ENCODE results near the gene KLF7.

KLF7 gene

DNA sequence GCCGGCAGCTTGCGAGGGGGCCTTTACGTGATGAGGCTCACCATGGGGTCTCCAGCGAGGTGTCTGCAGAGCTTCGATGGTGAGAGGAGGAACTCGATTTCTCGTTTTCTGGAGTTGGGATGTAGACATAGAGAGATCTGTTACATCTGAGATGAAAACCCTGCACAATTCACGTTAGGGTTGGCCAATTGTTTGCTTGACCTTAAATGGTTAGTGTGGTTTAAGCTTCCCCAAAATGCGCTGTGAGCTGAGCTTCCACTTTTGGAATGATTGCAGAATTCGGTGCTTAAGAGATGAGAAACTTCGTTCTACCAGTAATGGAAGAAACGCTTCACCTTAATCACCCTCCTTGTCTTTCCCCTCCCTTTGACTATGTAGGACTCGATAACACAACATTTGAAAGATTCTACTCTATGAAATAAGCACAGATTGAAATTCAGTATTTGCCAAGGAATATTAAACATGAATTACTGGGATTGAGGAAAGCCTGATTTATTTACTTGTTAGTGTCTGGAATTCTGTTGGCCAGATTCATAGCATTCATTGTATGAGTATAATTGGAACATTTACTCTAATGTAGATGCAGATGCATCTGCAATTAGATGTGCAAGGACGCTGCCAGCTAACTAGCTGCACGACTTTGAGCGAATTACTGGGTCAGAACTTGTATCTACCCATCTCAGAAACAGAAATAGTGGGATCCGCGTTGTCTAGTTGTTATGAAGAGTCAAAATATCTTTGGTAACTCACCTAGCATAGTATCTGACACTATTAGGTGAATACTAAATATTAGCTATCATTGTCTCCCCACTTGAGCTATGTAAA lies 1.6 kb upstream of the KLF7 start:
- no peak for DNase-seq (ENCODE audit: low read depth in 2 of 2, low spot score in 1 of 2)

DNA sequence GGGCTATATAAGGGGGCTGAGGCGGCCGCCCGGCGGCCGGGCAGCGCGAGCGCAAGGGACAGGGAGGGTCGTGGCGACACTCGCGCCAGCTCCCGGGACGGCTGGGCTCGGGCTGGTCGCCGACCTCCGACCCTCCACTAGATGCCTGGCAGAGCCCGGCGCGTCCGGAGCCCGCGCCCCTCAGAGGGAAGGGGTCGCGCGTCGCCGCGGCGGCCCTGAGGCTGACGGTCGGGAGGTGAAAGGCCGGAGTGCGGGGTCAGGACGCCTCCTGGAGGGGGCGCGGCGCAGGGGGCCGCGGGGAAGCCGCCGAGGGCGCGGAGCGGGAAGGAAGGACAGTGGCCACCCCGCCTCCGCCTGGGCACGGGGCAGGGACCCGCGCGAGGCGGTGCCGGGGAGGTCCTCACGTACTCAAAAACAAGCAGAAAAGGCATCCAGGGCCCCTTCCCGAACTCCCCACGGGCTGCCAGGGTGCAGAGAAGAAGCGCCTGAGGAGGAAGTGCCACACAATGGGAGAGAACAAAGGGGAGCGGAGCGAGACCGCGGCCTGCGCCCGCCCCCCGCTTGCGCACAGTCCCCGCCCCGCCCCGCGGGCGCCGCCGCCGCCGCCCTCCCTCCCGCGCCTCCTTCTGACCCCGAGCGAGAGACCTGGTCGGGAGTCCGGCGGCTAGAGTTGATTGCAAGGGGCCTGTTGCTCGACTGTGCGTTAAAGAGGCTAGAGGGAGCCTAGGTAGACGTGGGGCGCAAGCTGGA lies 776 bp upstream of the KLF7 start:
- peak in 1 of 2 donors; percentile 49 for DNase-seq (ENCODE audit: low read depth in 2 of 2, low spot score in 1 of 2)

DNA sequence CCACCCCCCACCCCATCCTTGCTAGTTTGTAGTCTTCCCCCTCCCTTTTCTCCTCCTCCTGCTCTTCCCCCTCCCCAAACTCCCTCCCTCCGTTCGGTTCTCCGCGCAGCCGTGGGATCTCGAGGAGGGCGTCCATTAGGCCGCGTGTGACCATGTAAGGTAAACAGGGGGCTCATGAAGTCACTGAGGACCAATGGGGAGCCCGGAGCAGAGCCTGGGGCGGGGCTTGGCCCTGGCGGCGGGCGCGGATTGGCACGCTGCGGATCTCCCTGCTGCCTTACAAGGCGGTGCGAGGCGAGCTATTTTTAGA lies 246 bp upstream of the KLF7 start:
- peak; percentile 78 to 93 for DNase-seq (ENCODE audit: low read depth in 2 of 2, low spot score in 1 of 2)

DNA sequence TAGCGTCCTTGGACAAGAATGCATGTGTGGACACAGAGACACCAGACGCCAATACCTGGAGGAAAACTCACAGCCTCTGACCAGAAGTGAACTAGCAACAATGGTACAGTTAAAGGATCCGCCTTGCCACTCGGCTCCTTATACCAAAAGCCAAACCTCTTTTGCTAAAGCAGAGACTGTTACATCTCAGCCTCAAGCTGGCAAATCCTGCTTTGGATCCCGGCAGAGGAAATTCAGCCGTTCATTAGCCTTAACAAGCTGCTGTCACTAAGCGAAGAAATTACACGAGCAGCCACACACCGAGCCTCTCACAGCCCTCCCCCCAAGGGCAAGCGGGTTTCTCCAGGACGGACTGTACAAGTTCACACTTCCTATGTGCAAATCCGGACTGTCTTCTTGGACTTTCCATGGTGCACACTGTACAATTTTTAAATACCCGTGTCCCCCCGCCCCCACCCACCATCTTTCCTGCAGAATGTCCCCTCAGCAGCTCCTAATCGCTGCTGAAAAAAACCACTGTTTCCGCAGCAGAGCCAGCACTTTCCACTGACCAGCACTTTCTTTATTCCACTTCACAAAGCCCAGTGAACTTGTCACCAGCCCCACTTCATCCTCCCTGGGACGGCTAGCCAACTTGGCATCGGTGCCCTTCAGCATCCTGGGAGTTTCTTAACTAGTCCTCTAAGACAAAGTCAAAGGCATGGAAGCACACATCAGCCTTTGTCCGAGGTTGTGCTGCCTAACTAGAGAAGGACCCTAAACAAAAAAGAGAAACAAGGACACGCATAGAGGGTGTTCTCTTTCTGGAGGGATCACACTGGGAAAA lies 1.5 kb downstream of the KLF7 start:
- no peak for DNase-seq (ENCODE audit: low read depth in 2 of 2, low spot score in 1 of 2)

DNA sequence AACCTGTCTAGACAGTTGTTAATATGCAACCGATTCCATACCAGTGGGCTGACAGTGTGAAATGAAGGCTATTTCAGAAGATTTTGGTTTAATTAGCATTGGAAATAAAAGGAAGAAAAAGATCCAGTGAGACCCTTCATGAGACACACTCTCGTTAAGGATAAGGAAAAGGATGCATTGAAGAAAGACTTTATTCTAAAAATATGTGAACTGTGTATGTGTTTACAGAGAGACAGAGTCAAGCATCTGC lies 2.1 kb downstream of the KLF7 start:
- no peak for DNase-seq (ENCODE audit: low read depth in 2 of 2, low spot score in 1 of 2)

DNA sequence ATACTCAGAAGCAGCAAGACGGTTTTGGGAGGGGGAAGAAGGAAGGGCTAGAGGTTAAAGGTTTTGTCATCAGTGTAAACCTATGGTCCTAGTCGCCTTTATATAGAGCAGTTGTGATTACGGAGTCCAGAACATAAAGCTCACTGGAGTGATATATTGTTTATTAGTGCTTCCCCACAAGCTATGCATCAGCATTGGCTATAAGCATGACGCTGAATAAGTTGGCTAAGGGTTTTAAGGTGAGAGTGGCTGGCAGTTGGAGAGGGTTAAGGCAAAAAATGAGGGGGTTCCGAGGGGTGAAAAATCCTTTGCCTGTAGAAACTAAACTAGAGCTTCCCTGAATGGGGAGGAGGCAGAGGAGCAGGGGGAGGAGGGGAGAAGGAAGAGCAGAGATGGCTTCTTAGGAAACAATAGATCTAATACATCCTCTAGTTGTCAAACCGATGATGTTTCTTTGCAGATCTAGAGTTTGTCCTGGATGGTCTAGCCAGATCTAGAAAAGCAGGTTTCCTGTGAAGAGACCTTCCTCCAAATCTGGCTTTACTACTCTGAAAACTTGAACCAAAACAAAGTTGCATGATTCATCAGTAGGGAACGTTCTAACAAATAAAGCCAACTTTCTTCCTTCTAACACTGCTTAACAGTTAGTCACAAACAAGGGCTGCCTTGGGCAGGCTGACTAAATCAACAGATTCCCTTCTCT lies 2.5 kb downstream of the KLF7 start:
- DNase-seq (ENCODE audit: low read depth in 2 of 2, low spot score in 1 of 2): no peak

DNA sequence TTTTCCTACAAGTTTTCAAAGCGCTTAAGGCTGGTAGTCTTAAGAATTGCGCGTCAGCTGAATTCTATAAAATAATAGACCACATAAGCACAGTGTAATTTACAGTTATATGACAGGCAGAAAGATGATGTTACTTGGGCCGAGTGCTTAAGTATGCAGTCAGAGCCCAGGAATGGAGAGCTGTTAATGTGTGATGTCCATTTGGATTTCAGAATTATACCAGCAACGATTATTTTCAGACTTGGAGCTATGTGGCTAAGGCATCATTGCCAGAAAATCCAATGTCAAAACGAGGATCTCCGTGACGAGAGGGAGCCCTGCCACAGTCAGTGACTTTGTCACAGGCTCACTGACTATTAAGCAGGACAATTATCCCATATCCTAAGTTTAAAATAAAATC lies 3.4 kb downstream of the KLF7 start:
- DNase-seq (ENCODE audit: low read depth in 2 of 2, low spot score in 1 of 2): no peak

DNA sequence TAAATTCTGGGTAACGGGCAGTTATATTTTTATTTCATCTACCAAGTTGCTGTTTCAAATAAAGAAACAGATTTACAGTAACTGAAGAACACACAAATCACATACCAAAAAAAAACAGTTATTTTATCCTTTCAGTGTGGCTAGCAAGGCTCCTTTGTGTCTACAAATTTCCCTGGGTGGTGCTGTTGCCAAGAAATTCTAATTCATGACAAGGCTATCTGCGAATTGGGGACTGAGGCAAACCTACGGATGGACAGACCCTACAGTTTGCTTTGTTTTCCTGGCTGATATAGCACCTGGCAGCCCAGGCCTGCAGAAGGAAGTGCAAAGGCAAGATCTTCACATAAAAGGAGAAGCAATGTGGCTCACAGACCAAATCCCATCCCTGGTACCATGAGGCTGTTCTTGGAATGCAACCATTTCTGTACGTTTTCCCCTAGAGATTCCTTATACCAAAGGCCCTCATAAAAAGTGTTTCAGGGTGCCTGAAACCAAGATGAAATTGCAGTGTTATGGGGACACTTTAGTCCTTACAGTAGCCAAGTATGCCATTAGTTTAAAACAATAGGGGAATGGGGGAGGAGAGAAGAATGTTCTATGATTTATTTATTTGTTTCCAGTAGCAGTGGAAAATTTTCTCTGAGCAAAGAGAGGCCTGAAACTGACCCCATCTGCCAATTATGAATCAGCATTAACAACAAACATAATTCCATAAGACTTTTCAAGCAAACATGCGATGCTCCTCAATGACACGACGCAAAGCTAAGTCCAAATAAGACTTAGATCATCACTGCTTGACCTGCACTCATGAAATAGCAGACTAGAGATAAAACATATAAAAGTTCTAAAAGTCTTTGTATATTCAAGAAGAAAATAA lies 4.3 kb downstream of the KLF7 start:
- no peak for DNase-seq (ENCODE audit: low read depth in 2 of 2, low spot score in 1 of 2)

DNA sequence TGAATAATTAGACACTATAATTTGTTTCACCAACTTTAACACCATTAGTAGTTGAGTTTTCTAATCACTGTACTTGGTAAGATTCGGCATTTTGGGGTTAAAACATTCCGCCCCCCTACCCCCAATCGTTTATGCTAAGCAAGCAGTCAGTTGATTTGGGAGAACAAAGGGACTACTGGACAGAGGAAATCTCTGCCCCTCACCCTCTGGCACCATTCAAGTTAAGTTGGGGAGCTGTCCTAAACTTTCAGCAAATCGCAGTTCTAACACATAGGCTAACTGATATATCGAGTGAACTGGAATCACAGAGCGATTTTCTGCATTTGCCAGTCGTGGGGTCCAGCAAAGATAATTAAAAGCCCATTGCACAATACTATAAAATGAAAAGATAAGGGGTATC lies 5.6 kb downstream of the KLF7 start:
- DNase-seq (ENCODE audit: low read depth in 2 of 2, low spot score in 1 of 2): no peak

DNA sequence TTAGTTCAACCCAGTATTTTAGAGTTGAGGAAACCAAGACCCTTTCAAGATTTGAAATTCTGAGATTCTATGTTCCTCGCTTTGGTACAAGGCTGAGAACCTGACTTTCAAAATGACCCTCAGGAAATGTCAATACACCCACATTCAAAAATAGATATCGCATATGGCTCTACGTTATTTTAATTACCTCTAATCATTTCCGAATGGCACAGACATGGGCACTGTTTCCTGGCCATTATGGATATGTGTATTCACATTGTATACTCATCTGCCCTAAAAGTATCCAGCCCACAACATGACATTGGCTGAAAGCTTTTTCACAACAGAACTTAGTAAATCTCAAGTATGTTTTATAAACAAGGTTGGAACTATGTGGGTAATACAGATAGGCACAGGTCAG lies 6.7 kb downstream of the KLF7 start:
- no peak for DNase-seq (ENCODE audit: low read depth in 2 of 2, low spot score in 1 of 2)

DNA sequence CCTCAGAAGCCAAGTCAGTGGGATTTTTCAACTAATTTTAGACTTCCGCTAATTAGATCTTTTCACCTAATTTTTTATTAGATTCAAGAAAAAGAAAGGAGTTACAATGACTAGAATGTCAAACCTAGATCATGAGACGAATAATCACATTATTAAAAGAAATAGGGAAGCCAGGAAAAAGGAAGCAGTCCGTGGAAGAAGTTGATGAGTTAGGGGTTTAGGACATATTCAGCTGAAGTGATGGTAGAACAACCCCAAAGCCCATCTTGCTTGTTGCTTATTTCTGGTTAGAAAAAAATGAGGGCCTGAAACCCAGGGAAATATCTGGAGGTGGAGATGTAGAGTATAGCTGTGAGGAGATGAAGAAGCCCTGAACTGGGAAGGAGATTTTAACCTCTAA lies 8.0 kb downstream of the KLF7 start:
- no peak for DNase-seq (ENCODE audit: low read depth in 2 of 2, low spot score in 1 of 2)

DNA sequence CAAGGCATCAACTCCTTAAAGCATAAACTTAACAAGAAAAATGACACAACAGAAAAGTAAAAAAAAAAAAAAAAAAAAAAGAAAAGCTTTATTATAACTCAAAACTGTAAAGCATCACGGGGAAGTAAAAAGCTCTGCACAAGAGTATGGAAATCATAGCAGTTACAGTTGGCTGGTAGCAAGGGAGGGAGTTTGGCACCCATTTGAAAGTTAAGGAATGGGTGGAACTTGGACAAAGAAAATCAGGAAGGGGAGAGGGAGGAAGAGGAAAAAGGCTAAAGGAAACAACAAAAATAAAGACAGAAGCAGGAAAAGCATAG lies 8.6 kb downstream of the KLF7 start:
- DNase-seq (ENCODE audit: low read depth in 2 of 2, low spot score in 1 of 2): no peak

DNA sequence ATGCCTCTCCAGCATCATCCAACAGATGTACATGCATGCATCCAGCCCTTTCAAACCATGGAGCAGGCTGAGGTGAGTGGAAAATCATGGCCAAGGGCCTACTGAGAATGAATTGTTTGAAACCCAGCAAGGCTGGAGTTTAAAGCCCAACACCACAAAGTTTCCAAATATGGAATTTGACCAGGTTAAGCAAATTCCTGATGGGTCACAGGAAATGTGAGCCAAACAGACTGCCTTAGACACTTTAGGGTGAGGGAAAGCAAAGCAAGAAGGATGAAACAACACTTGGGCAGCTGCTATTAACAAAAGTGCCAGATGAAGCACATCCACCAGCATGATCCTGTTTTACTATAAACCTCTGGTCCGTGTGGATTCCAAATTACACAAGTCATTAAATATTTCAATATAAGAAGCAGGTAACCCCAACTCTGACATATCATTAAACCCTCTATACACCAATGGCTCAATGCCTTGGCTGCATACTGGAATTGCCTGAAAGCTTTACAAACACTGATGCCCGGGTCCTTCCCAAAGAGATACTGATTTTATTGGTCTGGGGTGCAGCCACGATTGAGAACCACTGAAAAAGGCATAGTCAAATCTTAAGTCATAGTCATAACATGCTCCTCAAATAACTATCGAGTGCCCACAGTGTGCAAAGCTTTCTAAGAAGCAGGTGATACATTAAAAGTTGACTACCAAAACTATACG lies 9.1 kb downstream of the KLF7 start:
- DNase-seq (ENCODE audit: low read depth in 2 of 2, low spot score in 1 of 2): no peak

DNA sequence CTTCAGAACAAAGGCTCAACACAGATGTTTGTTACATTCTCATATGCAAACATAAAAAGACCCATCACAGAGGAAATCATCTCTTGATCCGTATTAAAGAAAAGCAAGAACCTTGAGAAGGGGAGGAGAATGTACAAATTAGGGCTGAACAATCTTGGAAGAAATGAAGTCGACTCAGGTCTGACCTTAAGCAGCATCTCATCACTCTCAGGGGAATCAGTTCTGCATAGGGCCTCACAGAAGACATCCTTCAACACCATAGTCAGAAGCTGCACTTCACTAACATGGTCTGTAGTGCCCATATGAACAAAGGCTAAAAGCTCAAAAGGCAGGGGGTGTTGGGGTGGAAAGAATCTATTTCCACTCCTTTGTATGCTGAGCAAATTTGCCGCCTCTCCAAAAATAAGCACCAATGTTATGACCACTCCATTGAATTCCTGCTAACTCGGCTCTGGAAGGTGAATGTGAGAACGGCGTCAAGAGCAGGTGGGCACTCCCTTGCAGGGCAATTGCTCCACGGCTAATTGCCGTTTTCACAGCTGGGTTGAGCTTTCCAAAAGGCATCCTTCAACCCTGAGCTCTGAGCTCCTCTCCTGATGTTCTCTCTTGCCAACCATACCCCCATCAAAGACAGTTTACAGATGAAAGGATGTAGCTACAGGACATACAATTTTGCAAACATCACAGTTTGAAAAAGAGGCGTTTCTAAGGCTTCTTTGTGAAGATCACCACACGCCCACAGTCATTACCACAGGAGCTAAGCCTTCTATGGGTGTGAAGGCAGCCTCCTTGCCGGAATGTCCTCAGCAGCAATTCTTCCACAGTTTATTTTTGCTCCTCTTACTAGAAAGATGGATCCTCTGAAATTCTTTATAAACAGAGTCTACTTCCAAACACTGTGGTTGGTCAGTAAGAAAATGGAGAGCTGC lies 10.0 kb downstream of the KLF7 start:
- DNase-seq (ENCODE audit: low read depth in 2 of 2, low spot score in 1 of 2): no peak

DNA sequence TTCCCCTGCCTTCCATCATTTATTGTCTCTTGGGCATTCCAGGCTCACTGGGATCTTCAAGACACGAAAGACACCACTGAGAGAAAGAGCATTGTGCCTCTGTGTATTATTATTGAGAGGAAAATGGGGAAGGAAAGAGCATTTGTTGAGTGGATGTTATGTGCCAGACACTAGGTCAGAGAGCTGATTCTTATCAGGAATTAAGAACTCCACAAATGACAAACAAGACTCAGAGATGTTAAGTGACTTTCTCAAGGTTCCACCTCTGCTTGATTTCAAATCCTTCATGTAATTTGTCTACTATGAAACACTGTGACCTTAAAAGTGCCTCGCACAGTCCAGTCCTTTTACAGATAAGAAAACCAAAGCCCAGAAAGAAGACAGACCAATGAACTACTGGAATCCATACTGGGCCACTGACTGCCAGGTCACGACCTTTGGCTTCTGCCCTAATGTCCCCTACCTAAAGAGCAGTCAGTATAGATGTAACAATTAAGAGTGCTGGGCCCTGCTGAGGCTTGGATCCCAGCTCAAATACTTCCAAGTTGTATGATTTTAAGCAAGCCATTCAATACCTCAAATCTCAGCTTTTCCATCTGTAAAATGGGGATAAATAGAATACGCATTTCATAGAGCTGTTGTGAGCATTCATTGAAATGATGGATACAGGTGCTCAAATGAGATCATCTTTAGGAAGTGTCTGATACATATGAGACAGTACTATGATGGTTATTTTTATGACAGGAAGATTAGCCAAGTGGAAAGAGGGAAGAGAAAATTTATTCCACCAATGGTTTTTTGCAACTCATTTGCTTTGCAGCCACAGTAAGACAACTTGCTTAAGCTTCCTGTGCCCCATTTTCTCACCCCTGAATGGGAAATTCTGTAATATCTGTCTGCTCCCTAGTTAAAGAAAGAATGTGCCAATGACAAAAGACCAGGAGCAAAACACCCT lies 10.9 kb downstream of the KLF7 start:
- DNase-seq (ENCODE audit: low read depth in 2 of 2, low spot score in 1 of 2): no peak

DNA sequence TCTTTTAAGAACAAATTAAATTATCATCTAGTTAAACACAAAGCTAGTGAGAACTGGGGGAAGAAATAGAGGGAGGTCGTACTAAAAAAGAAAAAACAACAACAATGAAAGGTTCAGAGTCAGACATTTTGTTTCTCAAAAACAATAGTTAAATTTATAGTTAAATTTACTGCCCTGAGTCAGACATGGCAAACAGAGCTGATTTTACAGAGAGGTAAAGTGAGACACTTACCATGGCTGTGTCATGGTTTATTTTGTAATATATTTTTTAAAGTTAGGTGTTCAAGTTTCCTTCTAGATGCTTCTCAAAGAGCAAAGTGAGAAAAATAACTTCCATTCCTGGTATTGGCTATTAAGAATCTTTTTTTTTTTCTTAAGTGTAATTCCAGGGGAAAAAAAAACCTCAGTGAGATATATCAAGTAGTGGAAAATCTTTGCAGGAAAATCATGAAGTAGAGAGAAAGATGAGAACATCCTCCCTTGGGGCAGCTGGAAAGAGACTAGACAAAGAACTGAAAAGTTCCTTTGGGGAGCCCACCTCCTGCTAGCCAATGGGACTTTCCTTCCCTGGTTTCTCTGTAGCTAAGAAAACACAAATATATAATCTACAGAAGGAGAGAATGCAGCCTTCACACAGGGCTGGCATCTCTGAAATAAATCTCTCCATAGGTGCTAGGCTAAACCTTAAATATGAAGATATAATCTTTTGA lies 12.3 kb downstream of the KLF7 start:
- DNase-seq (ENCODE audit: low read depth in 2 of 2, low spot score in 1 of 2): no peak

DNA sequence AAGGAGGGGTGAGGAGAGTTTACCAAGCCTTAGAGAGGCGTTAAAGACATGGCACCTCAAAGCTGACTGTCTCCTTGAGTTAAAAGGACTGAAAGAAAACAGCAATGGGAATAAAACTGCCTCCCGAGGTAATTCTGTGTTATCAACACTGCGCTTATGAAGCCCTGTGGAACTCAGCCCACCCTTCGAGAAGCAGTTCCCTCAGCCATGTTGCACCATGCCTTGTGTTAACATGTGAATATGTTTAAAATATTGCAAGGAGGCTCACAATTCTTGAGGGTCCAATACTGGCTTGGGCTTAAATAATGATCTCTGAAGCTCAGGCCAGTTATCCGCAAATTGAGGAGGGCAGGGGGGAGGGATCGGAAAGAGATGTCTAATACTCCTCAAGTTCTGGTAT lies 14.7 kb downstream of the KLF7 start:
- no peak for DNase-seq (ENCODE audit: low read depth in 2 of 2, low spot score in 1 of 2)

Measured in stimulated activated CD8-positive, alpha-beta memory T cell treated with anti-CD3 and anti-CD28 coated beads, Interleukin-4, amount 100 ng/mL, for 1 hour (primary cell).